Prostate gland (tissue), 2 donors: ENCODE data around the gene SH3PXD2A. TPM values are rescaled to one million over a fixed set of nuclear protein-coding genes. Genes with fewer than 3 reads are reported as not detected.

ENCODE experiments used
- DNase-seq: peaks from one replicate; pipeline ENCODE4 v3.0.0-alpha.2; 2019; ENCODE audit warnings: low spot score
- H3K27ac ChIP-seq, 2 donors: fragments of 200-600 bp; sonication (generic); 2 replicates each; pipeline ENCODE4 v1.5.1; 2017 to 2019
- H3K27me3 ChIP-seq: fragments of 200-600 bp; sonication (generic); replicated peaks from 2 replicates; pipeline ENCODE4 v1.5.1; 2019; ENCODE audit not compliant: insufficient read depth
- H3K36me3 ChIP-seq, 2 donors: fragments of 200-600 bp; sonication (generic); 1 replicate in 1 of 2; 2 replicates in 1 of 2; pipeline versions ENCODE4 v1.5.1 to v1.8.1; 2017 to 2019
- H3K4me1 ChIP-seq: fragments of 200-600 bp; sonication (generic); replicated peaks from 2 replicates; pipeline ENCODE4 v1.5.1; 2019
- H3K4me3 ChIP-seq, 2 donors: fragments of 200-600 bp; sonication (generic); 2 replicates each; pipeline ENCODE4 v1.5.1; 2017 to 2019
- H3K9me3 ChIP-seq: fragments of 200-600 bp; sonication (generic); 2 replicates; pipeline ENCODE4 v1.5.1; 2017
- CTCF ChIP-seq, 4 experiments: fragments of 200-600 bp in 2 of 4; fragments of 450-650 bp in 2 of 4; sonication (generic) in 2 of 4; IDR thresholded peaks; 1 replicate in 3 of 4; 2 replicates in 1 of 4; pipeline ENCODE4 v1.5.1; 2016 to 2019; ENCODE audit warnings: antibody characterized with exemption in 4 of 4, mild to moderate bottlenecking in 2 of 4, moderate library complexity in 2 of 4
- POLR2A ChIP-seq: fragments of 450-650 bp; IDR thresholded peaks from one replicate; pipeline ENCODE4 v1.6.1; 2016; ENCODE audit warnings: antibody characterized with exemption, mild to moderate bottlenecking
- POLR2AphosphoS5 ChIP-seq: sonication (generic); formaldehyde crosslinking; IDR thresholded peaks from one replicate; pipeline ENCODE4 v1.6.1; 2017; ENCODE audit warnings: antibody characterized with exemption
- WGBS: methylation state at CpG from one replicate; pipeline ENCODE4 v1.1.5; 2018; 5-methylcytosine and 5-hydroxymethylcytosine counted together
- intact Hi-C: fragments of 100-400 bp; cut with DNase I; formaldehyde crosslinking; loops from one replicate; pipeline ENCODE4 v1.14.2; 2022
- total RNA-seq, 2 donors: library from RNA; depleted of rRNA; stranded (reverse); fragments of >200 nt; gene quantifications; one replicate each; pipeline ENCODE4 v1.1.0, GENCODE V29; 2016

SH3PXD2A gene
- total RNA-seq, 2 donors from 2014 or later = 14.2 to 26.4 TPM

GRCh38 chr10:103645141-103646054 lies 210.0 kb downstream of the SH3PXD2A start:
- H3K36me3 ChIP-seq = no peaks in the 10 kb centered on the region
- TF ChIP-seq CTCF (IDR thresholded peaks at IDR 0.05) (no peak), POLR2A (no peak), POLR2AphosphoS5 (peak; percentile 15)
- DNase-seq = peak; percentile 13
- H3K9me3 ChIP-seq = no peaks in the 10 kb centered on the region
- no peaks in the 10 kb centered on the region for H3K27me3 ChIP-seq
- H3K4me1 ChIP-seq = no peaks in the 10 kb centered on the region
- H3K27ac ChIP-seq = no peak overlapping the region
- intact Hi-C loops = no loop called here
- H3K4me3 ChIP-seq = no peak overlapping the region
- WGBS = 50% methylated on average over 12 of the region's 12 CpGs

- WGBS = 56% methylated on average over 7 of the region's 7 CpGs
- intact Hi-C loops = no loop called here
Measured at GRCh38 chr10:103643381-103643780, 212.0 kb downstream of the SH3PXD2A start.

GRCh38 chr10:103641326-103641725 lies 214.1 kb downstream of the SH3PXD2A start:
- H3K36me3 ChIP-seq = no peaks in the 10 kb centered on the region
- WGBS = 68% methylated on average over 4 of the region's 4 CpGs
- TF ChIP-seq POLR2AphosphoS5 (no peak), CTCF (IDR thresholded peaks at IDR 0.05) (no peak), POLR2A (no peak)
- no peaks in the 10 kb centered on the region for H3K27me3 ChIP-seq
- peaks cover 5% of the 10 kb centered on the region for H3K4me1 ChIP-seq
- no peak overlapping the region for H3K27ac ChIP-seq
- intact Hi-C loops = no loop called here
- H3K4me3 ChIP-seq = no peak overlapping the region
- no peak for DNase-seq
- no peaks in the 10 kb centered on the region for H3K9me3 ChIP-seq

More at GRCh38 chr10:103643381-103643780, 212.0 kb downstream of the SH3PXD2A start:
- no peaks in the 10 kb centered on the region for H3K4me1 ChIP-seq
- no peaks in the 10 kb centered on the region for H3K9me3 ChIP-seq
- no peaks in the 10 kb centered on the region for H3K27me3 ChIP-seq
- peak overlapping the region in 1 of 2 donors; percentile 18 for H3K27ac ChIP-seq
- TF ChIP-seq CTCF (IDR thresholded peaks at IDR 0.05) (no peak), POLR2AphosphoS5 (peak; percentile 59), POLR2A (no peak)
- DNase-seq = peak; percentile 32
- H3K4me3 ChIP-seq = no peak overlapping the region
- H3K36me3 ChIP-seq = no peaks in the 10 kb centered on the region

- peaks cover 5% of the 10 kb centered on the region for H3K4me1 ChIP-seq
- peak overlapping the region in 1 of 2 donors; percentile 0 for H3K27ac ChIP-seq
- no peaks in the 10 kb centered on the region for H3K36me3 ChIP-seq
- DNase-seq = no peak
- no peak overlapping the region for H3K4me3 ChIP-seq
- WGBS = 44% methylated on average over 11 of the region's 11 CpGs
- TF ChIP-seq POLR2AphosphoS5 (no peak), CTCF (IDR thresholded peaks at IDR 0.05) (no peak), POLR2A (no peak)
- intact Hi-C loops = no loop called here
- H3K27me3 ChIP-seq = no peaks in the 10 kb centered on the region
- H3K9me3 ChIP-seq = no peaks in the 10 kb centered on the region
Measured at GRCh38 chr10:103640436-103641181, 214.8 kb downstream of the SH3PXD2A start.
